SK-N-SH (cell line): ENCODE results near the gene LGR4. TPM values are rescaled to one million over a fixed set of nuclear protein-coding genes. Genes with fewer than 3 reads are reported as not detected.

Source experiments
- CTCF ChIA-PET: fragments of 300-600, 350-600 bp; formaldehyde crosslinking; extraction: SDS; loops from one replicate; lab custom pipeline; 2021; lab: Yijun Ruan, JAX
- POLR2A ChIA-PET: fragments of 350-600 bp; sonication (Branson Sonifier 250); formaldehyde crosslinking; extraction: SDS; loops from one replicate; lab custom pipeline; 2020; ENCODE audit warnings: antibody characterized with exemption, inconsistent platforms; lab: Yijun Ruan, JAX
- DNase-seq: peaks from one replicate; pipeline ENCODE4 v3.0.0; 2012
- H2AFZ ChIP-seq: fragments of 200-600 bp; sonication (generic); 2 replicates; pipeline ENCODE4 v1.8.1; 2016; ENCODE audit warnings: antibody characterized with exemption, mild to moderate bottlenecking, low read depth
- H3F3A ChIP-seq: fragments of 200-600 bp; sonication (generic); replicated peaks from 2 replicates; pipeline ENCODE3; 2016; ENCODE audit warnings: antibody characterized with exemption, mild to moderate bottlenecking; ENCODE audit not compliant: insufficient read depth
- H3K27ac ChIP-seq, 2 experiments: fragments of 200-500 bp in 1 of 2; fragments of 200-600 bp in 1 of 2; sonication (Bioruptor generic) in 1 of 2; sonication (generic), shearing (Covaris generic) in 1 of 2; 2 replicates each; pipeline versions ENCODE4 v1.5.1 to v1.6.1; 2014 to 2016; ENCODE audit warnings: low read depth in 2 of 2, inconsistent platforms in 1 of 2, low read length in 1 of 2, mild to moderate bottlenecking in 1 of 2, mixed read lengths in 1 of 2
- H3K27me3 ChIP-seq: fragments of 200-600 bp; sonication (generic), shearing (Covaris generic); 2 replicates; pipeline ENCODE4 v1.6.1; 2016; ENCODE audit warnings: mixed run types; ENCODE audit not compliant: insufficient read depth
- H3K36me3 ChIP-seq, 2 experiments: fragments of 200-500 bp in 1 of 2; fragments of 200-600 bp in 1 of 2; sonication (Bioruptor generic) in 1 of 2; sonication (generic) in 1 of 2; replicated peaks in 1 of 2; 2 replicates each; pipeline versions ENCODE3 to v1.5.1; 2014 to 2016; ENCODE audit warnings: low read length in 1 of 2, mild to moderate bottlenecking in 1 of 2; ENCODE audit not compliant: insufficient read depth in 2 of 2, control insufficient read depth in 1 of 2
- H3K4me1 ChIP-seq, 2 experiments: fragments of 200-500 bp in 1 of 2; fragments of 200-600 bp in 1 of 2; sonication (Bioruptor generic) in 1 of 2; sonication (generic), shearing (Covaris generic) in 1 of 2; 2 replicates each; pipeline versions ENCODE4 v1.5.1 to v1.6.1; 2014 to 2016; ENCODE audit warnings: low read depth in 1 of 2, low read length in 1 of 2, mixed run types in 1 of 2; ENCODE audit not compliant: insufficient read depth in 2 of 2, control insufficient read depth in 1 of 2
- H3K4me2 ChIP-seq: fragments of 200-600 bp; sonication (generic), shearing (Covaris generic); 2 replicates; pipeline ENCODE4 v1.6.1; 2017; ENCODE audit warnings: mixed run types
- H3K4me3 ChIP-seq, 2 experiments: fragments of 200-500 bp in 1 of 2; fragments of 200-600 bp in 1 of 2; sonication (Bioruptor generic) in 1 of 2; sonication (generic), shearing (Covaris generic) in 1 of 2; 2 replicates each; pipeline versions ENCODE4 v1.5.1 to v1.8.1; 2014 to 2016; ENCODE audit warnings: low read depth in 2 of 2, inconsistent platforms in 1 of 2, low read length in 1 of 2, mild to moderate bottlenecking in 1 of 2, mixed read lengths in 1 of 2, moderate library complexity in 1 of 2
- H3K79me2 ChIP-seq: fragments of 200-600 bp; sonication (generic); 2 replicates; pipeline ENCODE4 v1.8.1; 2017; ENCODE audit warnings: mild to moderate bottlenecking; ENCODE audit not compliant: insufficient read depth
- H3K9ac ChIP-seq: fragments of 200-600 bp; sonication (generic); 2 replicates; pipeline ENCODE4 v1.6.1; 2017; ENCODE audit warnings: mixed run types
- H3K9me2 ChIP-seq: fragments of 200-600 bp; sonication (generic); 2 replicates; pipeline ENCODE4 v1.6.1; 2017; ENCODE audit warnings: mixed run types
- H3K9me3 ChIP-seq: fragments of 200-600 bp; sonication (generic); 2 replicates; pipeline ENCODE4 v1.6.1; 2017; ENCODE audit warnings: mixed run types, mild to moderate bottlenecking, moderate library complexity
- H4K20me1 ChIP-seq: fragments of 200-600 bp; sonication (generic); 2 replicates; pipeline ENCODE4 v1.6.1; 2017; ENCODE audit warnings: mild to moderate bottlenecking, mixed run types; ENCODE audit not compliant: insufficient read depth
- CTCF ChIP-seq: fragments of 200-600 bp; sonication (generic); IDR thresholded peaks from 2 replicates; pipeline ENCODE4 v1.6.1; 2017; ENCODE audit warnings: antibody characterized with exemption, mild to moderate bottlenecking, moderate library complexity
- FOSL2 ChIP-seq: IDR thresholded peaks from 2 replicates; pipeline ENCODE4 v1.4.0; 2012; ENCODE audit warnings: low read depth, mild to moderate bottlenecking, moderate library complexity, borderline replicate concordance
- NRF1 ChIP-seq: IDR thresholded peaks from 2 replicates; pipeline ENCODE4 v1.6.1; 2012; ENCODE audit warnings: low read depth, mild to moderate bottlenecking, low read length
- PBX3 ChIP-seq: IDR thresholded peaks from 2 replicates; pipeline ENCODE4; 2012
- POLR2AphosphoS5 ChIP-seq: IDR thresholded peaks from 2 replicates; pipeline ENCODE4 v1.6.1; 2012; ENCODE audit warnings: low read depth, low read length
- RAD21 ChIP-seq: IDR thresholded peaks from 2 replicates; pipeline ENCODE4 v1.6.1; 2012; ENCODE audit warnings: mild to moderate bottlenecking, low read length
- RCOR1 ChIP-seq: fragments of 150-350 bp; IDR thresholded peaks from 2 replicates; pipeline ENCODE4 v1.6.1; 2017; ENCODE audit warnings: antibody characterized with exemption, low read length
- REST ChIP-seq: IDR thresholded peaks from 2 replicates; pipeline ENCODE4 v1.6.1; 2012; ENCODE audit warnings: mild to moderate bottlenecking, low read depth, low read length, moderate library complexity
- RFX5 ChIP-seq: IDR thresholded peaks from 2 replicates; pipeline ENCODE4 v1.6.1; 2012; ENCODE audit warnings: mild to moderate bottlenecking, improper control_type of control experiment, low read length
- RXRA ChIP-seq: IDR thresholded peaks from 2 replicates; pipeline ENCODE4 v1.4.0; 2012; ENCODE audit warnings: low read depth, mild to moderate bottlenecking, borderline replicate concordance
- SIN3A ChIP-seq: IDR thresholded peaks from 2 replicates; pipeline ENCODE4 v1.6.1; 2012; ENCODE audit warnings: low read depth, mild to moderate bottlenecking, low read length, moderate library complexity, borderline replicate concordance
- TCF12 ChIP-seq: IDR thresholded peaks from 2 replicates; pipeline ENCODE4 v1.4.0; 2012
- ZBTB33 ChIP-seq: IDR thresholded peaks from 2 replicates; pipeline ENCODE4 v1.4.0; 2012; ENCODE audit warnings: low read depth, borderline replicate concordance
- WGBS: methylation state at CpG from one replicate; pipeline ENCODE4 v1.1.6; 2017; ENCODE audit warnings: low lambda C conversion rate; 5-methylcytosine and 5-hydroxymethylcytosine counted together
- polyA plus RNA-seq, 3 experiments: library from polyadenylated mRNA; depleted of rRNA; stranded (reverse); fragments of >200 nt; gene quantifications; 2 replicates each; pipeline ENCODE4 v1.2.3, GENCODE V29; 2012

Gene LGR4
- polyA plus RNA-seq, 1 of the 3 experiments (the other 2 are of a cell fraction) = 2.6 TPM

DNA sequence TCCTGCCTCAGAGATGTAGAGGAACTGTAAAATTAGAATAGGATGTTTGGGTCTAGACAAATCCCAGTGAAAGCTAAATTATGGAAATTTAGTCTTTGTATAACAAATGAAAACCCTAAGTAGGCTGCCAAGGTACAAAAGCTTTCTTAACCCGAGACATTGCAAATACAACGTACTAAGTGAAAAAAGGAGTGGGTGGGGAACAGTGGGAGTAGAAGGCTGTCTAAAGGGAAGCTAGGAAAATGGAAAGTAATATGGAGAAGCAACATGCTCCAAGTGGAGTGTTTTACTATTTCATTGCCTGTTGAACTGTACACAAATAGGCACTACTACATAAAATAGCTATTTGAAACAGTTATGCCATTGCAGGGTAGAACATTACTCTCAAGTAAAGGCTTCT lies 40.8 kb upstream of the LGR4 start:
- Histone ChIP-seq H3K4me3 (no peak overlapping the region), H3F3A (no peaks in the 10 kb centered on the region), H4K20me1 (no peaks in the 10 kb centered on the region), H3K79me2 (peaks cover 4% of the 10 kb centered on the region; the same call in 1 of the 2 replicates), H3K9me3 (no peaks in the 10 kb centered on the region; the same call in 1 of the 2 replicates), H3K36me3 (peaks cover 0 to 6% of the 10 kb centered on the region in 2 experiments), H3K4me1 (no peaks in the 10 kb centered on the region), H3K9ac (no peak overlapping the region), H3K27me3 (no peaks in the 10 kb centered on the region), H3K9me2 (no peaks in the 10 kb centered on the region), H2AFZ (no peak overlapping the region), H3K4me2 (no peak overlapping the region), H3K27ac (no peak overlapping the region)
- TF ChIP-seq TCF12 (no peak), FOSL2 (no peak), ZBTB33 (no peak), RAD21 (no peak), POLR2AphosphoS5 (no peak), NRF1 (no peak), PBX3 (no peak), RCOR1 (no peak), CTCF (no peak), RFX5 (no peak), SIN3A (no peak), REST (no peak), RXRA (no peak)
- ChIA-PET CTCF (interaction anchor here (0.6 to 1.1 kb wide), 2 partner anchors 17 to 204 kb away, joined by 3 to 4 read pairs; no protein-coding TSS in a partner anchor), POLR2A (no interaction called here)
- DNase-seq = no peak
- 92% methylated on average over 2 of the region's 2 CpGs for WGBS
